ENCODE results near the gene AMIGO1. TPM values are rescaled to one million over a fixed set of nuclear protein-coding genes. Genes with fewer than 3 reads are reported as not detected.

The AMIGO1 gene
- total and polyA plus RNA-seq, 2 of the 8 experiments (the other 6 are each of a cell fraction or from before 2014, with no cell fraction given): 1.5 to 2.7 TPM

DNA sequence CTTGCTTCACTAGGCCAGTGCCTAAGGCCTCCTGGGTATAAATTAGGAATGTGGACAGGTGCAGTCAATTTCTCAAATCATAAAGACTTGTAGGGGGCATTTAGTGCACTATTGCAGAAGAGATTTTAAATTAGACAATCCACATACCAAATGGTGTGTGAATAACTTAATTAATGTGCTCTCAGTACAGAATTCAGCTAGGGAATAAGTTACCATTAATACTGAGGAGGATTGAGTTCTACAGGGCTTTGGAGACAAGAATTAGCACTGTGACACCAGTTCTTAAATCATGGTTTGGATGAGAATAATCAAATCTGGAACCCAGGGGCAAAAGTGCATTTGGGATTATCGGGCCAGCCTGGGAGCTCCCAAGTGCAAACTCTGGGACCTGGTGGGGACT is 41.5 kb downstream of the AMIGO1 start:
- no peak overlapping the region for H2BK5ac ChIP-seq (ENCODE audit: low read depth, low read length)
- no peak overlapping the region for H2BK120ac ChIP-seq (replicated peaks; ENCODE audit: low read depth, low read length)
- H3K14ac ChIP-seq (ENCODE audit: insufficient read length): no peak overlapping the region
- ChIA-PET POLR2A (ENCODE audit: partially characterized antibody) (interaction anchor here (1.4 to 2.0 kb wide), 2 partner anchors 10 to 42 kb away, joined by 5 to 6 read pairs; partner anchors contain the start of gene PSMA5), CTCF (ENCODE audit: partially characterized antibody) (interaction anchor here (0.6 to 2.2 kb wide), 6 partner anchors 11 to 64 kb away, joined by 3 to 9 read pairs (median 6); no protein-coding TSS in a partner anchor)
- FAIRE-seq (no peak), DNase-seq (ENCODE audit: low read depth in 1 of 2, low spot score in 2 of 2) (no peak)
- no peak overlapping the region for H2AK5ac ChIP-seq (ENCODE audit: low read depth, low read length)
- H2AFZ ChIP-seq (ENCODE audit: low read length): no peak overlapping the region
- H3K4me2 ChIP-seq (ENCODE audit: insufficient read depth in 1 of 2, low read depth in 2 of 2, low read length in 2 of 2): no peak overlapping the region; a peak in 1 of 4 replicates
- no peak overlapping the region for H3K4me3 ChIP-seq (ENCODE audit: extremely low read depth in 1 of 4, insufficient read depth in 2 of 4, low read depth in 3 of 4, low read length in 4 of 4)
- no peak overlapping the region for H2BK15ac ChIP-seq (ENCODE audit: low read length)
- no peak overlapping the region for H3K56ac ChIP-seq (replicated peaks; ENCODE audit: insufficient read length, low read depth, low read length)
- H3K27me3 ChIP-seq (replicated peaks in 1 of 4; ENCODE audit: control insufficient read depth in 3 of 4, extremely low read depth in 1 of 4, insufficient read depth in 3 of 4, low read length in 3 of 4): peaks cover 4 to 52% (median 40%) of the 10 kb centered on the region in 4 experiments
- H3K18ac ChIP-seq (ENCODE audit: extremely low read depth, low read length): no peak overlapping the region
- no peak overlapping the region for H3K9ac ChIP-seq (replicated peaks in 1 of 4; ENCODE audit: extremely low read depth in 1 of 4, low read depth in 3 of 4, low read length in 3 of 4)
- H3K79me1 ChIP-seq (ENCODE audit: low read depth, low read length): no peaks in the 10 kb centered on the region
- H4K8ac ChIP-seq (ENCODE audit: extremely low read depth, insufficient read depth, low read length): no peak overlapping the region
- peaks cover 8% of the 10 kb centered on the region; the same call in 1 of the 2 replicates for H3K23me2 ChIP-seq (ENCODE audit: low read depth, low read length)
- H3K79me2 ChIP-seq (ENCODE audit: control insufficient read depth in 1 of 2, insufficient read depth in 2 of 2, low read length in 2 of 2): no peaks in the 10 kb centered on the region
- H3K36me3 ChIP-seq (ENCODE audit: control insufficient read depth in 2 of 4, insufficient read depth in 4 of 4, low read length in 3 of 4): no peaks in the 10 kb centered on the region
- no peak overlapping the region for H3K23ac ChIP-seq (ENCODE audit: insufficient read length)
- WGBS, 2 experiments (ENCODE audit: extremely low coverage in 1 of 2, insufficient coverage in 1 of 2, insufficient read length in 1 of 2, insufficient replicate concordance in 2 of 2, low coverage in 1 of 2, low lambda C conversion rate in 2 of 2, missing lambda C conversion rate in 1 of 2): 75% methylated on average over 1 of the region's 1 CpG; no CpG with 5 or more reads in 1 of the 2 experiments
- H4K5ac ChIP-seq (ENCODE audit: insufficient read length, low read depth, low read length): no peak overlapping the region
- H4K20me1 ChIP-seq (replicated peaks in 1 of 2; ENCODE audit: control insufficient read depth in 1 of 2, insufficient read depth in 2 of 2, low read length in 2 of 2): no peaks in the 10 kb centered on the region
- H3K27ac ChIP-seq (ENCODE audit: low read depth, low read length): no peak overlapping the region
- H2BK20ac ChIP-seq (ENCODE audit: low read length): no peak overlapping the region
- H4K91ac ChIP-seq (replicated peaks; ENCODE audit: insufficient read length, low read length): no peak overlapping the region
- H3K9me3 ChIP-seq (ENCODE audit: insufficient read depth in 2 of 2, low read depth in 1 of 2, low read length in 1 of 2): no peaks in the 10 kb centered on the region
- no peak overlapping the region for H2BK12ac ChIP-seq (ENCODE audit: low read depth, low read length)
- peaks cover 0 to 8% (median 1%) of the 10 kb centered on the region in 4 experiments; a peak in 5 of 7 replicates for H3K4me1 ChIP-seq (replicated peaks in 1 of 4; ENCODE audit: control insufficient read depth in 3 of 4, insufficient read depth in 4 of 4, low read length in 3 of 4)
- no peak overlapping the region for H3K4ac ChIP-seq (replicated peaks; ENCODE audit: insufficient read length, low read depth, low read length)
- TF ChIP-seq FOSL1 (IDR thresholded peaks at IDR 0.05; ENCODE audit: insufficient read depth, low read depth, low read length) (no peak), MAX (IDR thresholded peaks at IDR 0.05) (no peak)
